ENCODE measurements around the gene CNOT3.

Gene CNOT3

GRCh38 chr19:54133312-54133956 lies 4.1 kb upstream of the CNOT3 start:
- FAIRE-seq (no peak), DNase-seq (ENCODE audit: insufficient read length, low spot score) (peak; percentile 56)
- TF ChIP-seq POLR2A (IDR thresholded peaks at IDR 0.05; ENCODE audit: low read depth, low read length) = no peak

DNA sequence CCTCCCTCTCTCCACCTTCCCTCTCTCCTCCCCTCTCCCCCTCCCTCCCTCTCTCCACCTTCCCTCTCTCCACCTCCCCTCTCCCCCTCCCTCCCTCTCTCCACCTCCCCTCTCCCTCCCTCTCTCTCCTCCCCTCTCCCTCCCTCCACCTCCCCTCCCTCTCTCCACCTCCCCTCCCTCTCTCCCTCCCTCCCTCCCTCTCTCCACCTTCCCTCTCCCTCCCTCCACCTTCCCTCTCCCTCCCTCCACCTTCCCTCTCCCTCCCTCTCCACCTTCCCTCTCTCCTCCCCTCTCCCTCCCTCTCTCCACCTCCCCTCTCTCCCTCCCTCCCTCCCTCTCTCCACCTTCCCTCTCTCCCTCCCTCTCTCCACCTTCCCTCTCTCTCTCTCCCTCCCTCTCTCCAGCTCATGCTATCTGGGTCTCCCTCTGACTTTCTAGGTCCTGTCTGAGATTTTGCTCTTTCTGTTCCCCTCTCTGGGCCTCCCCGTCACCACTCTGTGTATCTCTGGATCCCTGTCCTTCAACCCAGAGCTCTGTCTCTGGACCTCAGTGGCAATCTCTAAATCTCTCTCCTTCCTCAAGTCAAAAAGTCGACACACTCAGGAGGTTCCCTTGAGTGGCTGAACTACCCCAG lies 3.5 kb upstream of the CNOT3 start:
- no peak for FAIRE-seq
- TF ChIP-seq POLR2A (IDR thresholded peaks at IDR 0.05; ENCODE audit: low read depth, low read length) = no peak
- no peak for DNase-seq (ENCODE audit: insufficient read length, low spot score)

GRCh38 chr19:54136086-54136863 lies 1.3 kb upstream of the CNOT3 start:
- no peak for FAIRE-seq
- peak; percentile 63 for DNase-seq (ENCODE audit: insufficient read length, low spot score)
- TF ChIP-seq POLR2A (IDR thresholded peaks at IDR 0.05; ENCODE audit: low read depth, low read length) = 0 out of 2 replicates have a peak, but pooled peaks have one; percentile 8

- peak; percentile 100 for DNase-seq (ENCODE audit: insufficient read length, low spot score)
- FAIRE-seq = peak; percentile 67
- TF ChIP-seq POLR2A (IDR thresholded peaks at IDR 0.05; ENCODE audit: low read depth, low read length) = peak; percentile 90
These were observed 481 bp upstream of the CNOT3 start for GRCh38 chr19:54136864-54137698.

DNA sequence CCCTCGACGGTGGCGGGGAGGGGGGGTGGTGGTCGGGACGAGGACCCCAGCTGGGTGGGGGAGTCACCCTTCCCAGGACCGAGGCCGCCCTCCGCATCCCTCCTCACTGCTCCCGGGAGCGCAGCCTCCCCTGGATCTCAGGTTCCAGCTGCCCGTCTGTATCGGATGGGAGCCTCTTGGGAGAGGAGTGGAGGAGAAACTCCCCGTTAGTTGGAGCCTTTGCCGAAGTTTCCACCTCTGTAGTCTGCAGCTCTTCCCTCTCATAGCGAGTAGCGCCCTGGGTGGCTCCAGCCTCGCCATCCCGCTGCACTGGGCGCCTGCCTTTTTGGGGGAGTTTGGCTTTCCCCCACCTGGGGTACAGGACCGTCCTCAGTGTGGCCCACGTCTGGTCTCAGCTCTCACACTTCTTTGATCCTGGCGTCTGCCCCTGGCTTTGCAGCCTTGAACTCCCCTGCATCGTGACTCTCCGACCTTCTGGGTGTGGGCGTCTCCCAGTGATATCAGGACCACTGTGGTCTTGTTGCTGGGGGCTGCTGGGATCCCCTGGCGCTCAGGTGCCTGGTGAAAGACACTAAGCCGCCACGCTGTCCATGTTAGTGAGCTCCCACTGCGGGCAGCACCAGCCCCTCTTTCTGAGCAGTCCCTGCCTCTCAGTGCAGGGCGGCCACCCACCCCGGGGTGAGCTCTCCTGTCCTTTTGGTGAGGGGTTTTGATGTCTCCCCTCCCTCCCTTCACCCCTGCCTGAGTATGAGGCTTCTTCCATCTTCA lies 1.1 kb downstream of the CNOT3 start:
- TF ChIP-seq POLR2A (IDR thresholded peaks at IDR 0.05; ENCODE audit: low read depth, low read length) = no peak

GRCh38 chr19:54141356-54141755 lies 3.8 kb downstream of the CNOT3 start:
- no peak for TF ChIP-seq POLR2A (IDR thresholded peaks at IDR 0.05; ENCODE audit: low read depth, low read length)
- no peak for FAIRE-seq
- DNase-seq (ENCODE audit: insufficient read length, low spot score) = no peak

More for the DNA sequence above, 1.1 kb downstream of the CNOT3 start:
- DNase-seq (ENCODE audit: insufficient read length, low spot score) = no peak
- no peak for FAIRE-seq

DNA sequence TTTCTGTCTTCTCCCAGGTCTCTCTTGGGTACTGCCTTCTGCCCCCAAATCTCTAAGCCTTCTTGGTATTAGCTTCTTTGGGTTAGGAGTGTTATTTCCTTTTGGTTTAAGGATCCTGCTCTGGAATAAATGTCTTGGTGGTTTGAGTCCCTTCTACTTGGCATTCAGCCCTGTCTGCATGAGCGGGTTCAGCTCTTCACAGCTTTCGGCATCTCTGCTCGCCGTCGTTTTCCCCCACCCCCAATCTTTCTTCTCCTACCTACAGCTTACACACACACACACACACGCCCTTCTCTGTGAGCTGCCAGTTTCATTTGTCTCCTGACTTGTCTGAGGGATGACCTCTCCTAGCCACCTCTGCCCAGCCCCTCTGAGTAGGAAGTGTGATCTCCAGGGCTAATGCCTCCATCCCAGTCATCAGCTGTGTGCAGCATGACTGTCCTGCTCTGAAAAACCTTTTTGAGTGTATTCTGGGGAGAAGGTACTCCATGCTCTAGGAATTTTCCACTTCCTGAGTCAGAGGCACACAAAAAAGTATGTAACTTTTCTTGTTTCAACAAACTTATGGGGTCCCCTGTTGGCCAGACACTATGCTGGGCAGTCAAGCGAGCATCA lies 4.7 kb downstream of the CNOT3 start:
- DNase-seq (ENCODE audit: insufficient read length, low spot score) = no peak
- no peak for TF ChIP-seq POLR2A (IDR thresholded peaks at IDR 0.05; ENCODE audit: low read depth, low read length)
- FAIRE-seq = no peak

DNA sequence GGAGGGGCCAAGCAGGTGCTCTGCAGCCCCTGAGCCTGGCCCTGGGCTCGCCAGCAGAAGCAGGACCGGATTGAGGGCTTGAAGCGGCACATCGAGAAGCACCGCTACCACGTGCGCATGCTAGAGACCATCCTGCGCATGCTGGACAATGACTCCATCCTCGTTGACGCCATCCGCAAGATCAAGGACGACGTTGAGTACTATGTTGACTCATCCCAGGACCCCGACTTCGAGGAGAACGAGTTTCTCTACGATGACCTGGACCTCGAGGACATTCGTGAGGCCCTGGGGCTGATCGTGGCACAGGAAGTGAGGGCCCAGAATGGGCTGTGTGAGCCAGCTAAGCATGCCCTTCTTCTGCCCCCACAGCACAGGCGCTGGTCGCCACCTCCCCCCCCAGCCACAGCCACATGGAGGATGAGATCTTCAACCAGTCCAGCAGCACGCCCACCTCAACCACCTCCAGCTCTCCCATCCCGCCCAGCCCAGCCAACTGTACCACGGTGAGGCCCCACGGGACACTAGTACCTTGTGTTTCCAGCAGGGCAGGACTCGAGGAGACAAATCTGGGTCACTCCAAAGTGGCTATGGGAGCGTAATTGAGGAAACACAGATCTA lies 8.1 kb downstream of the CNOT3 start:
- DNase-seq (ENCODE audit: insufficient read length, low spot score) (no peak), FAIRE-seq (no peak)
- TF ChIP-seq POLR2A (IDR thresholded peaks at IDR 0.05; ENCODE audit: low read depth, low read length) = no peak

DNA sequence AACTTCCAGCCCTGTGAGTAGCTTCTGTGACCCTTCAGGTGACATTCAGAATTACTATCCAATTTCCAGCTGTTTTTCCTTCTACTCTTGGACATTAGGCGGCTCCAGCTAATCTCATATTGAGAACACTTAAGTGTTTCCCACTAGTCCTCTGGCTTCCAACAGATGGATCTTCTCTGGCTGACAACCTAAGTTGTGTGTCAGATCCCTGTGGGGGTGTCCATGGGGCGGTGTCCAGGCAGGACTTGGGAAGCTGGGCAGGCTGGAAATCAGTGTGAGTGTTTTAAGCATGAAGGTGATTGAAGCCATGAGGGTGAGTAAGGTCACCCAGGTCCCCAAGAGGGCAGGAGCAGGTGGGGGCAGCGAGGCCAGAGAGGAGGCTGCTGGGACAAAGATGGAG lies 10.1 kb downstream of the CNOT3 start:
- FAIRE-seq (no peak), DNase-seq (ENCODE audit: insufficient read length, low spot score) (no peak)
- TF ChIP-seq POLR2A (IDR thresholded peaks at IDR 0.05; ENCODE audit: low read depth, low read length) = no peak

DNA sequence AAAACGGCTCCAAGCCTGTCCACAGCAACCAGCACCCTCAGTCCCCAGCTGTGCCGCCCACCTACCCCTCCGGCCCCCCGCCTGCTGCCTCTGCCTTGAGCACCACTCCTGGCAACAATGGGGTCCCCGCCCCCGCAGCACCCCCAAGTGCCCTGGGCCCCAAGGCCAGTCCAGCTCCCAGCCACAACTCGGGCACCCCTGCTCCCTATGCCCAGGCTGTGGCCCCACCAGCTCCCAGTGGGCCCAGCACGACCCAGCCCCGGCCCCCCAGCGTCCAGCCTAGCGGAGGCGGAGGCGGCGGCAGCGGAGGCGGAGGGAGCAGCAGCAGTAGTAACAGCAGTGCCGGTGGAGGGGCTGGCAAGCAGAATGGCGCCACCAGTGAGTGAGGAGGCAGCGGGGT lies 10.6 kb downstream of the CNOT3 start:
- no peak for FAIRE-seq

DNA sequence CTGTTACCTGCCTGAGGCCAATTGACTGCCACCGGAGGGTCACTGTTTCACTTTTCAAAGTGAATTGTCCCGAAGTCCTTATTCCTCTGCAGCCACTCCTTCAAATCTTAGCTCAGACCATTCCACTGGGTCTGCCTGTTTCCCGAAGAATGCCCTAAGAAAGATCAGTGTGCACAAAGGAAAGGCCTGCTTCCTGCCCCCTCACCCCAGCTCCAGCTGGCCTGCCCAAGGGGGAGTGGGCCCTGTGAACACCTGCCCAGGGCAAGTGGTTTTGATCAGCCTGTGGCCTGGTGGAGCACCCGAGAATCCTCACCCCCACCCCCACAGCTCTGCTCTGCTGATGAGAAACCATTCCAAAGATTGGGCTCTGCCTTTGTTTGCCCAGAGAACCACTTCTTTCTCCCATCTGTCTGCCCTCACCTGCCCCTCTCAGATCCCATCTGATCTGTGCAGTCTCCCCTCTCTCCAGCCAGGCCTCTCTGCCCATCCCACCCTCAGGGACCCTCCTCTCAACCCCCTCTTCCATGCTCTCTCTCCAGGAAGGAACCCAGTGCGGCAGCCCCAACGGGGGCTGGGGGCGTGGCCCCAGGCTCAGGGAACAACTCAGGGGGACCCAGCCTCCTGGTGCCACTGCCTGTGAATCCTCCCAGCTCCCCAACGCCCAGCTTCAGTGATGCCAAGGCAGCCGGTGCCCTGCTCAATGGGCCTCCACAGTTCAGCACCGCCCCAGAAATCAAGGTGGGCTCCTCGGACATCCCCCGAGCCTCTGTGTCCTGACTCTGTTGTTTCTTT lies 11.7 kb downstream of the CNOT3 start:
- DNase-seq (ENCODE audit: insufficient read length, low spot score) = no peak
- TF ChIP-seq POLR2A (IDR thresholded peaks at IDR 0.05; ENCODE audit: low read depth, low read length) = no peak
- no peak for FAIRE-seq

More for the DNA sequence above, 10.6 kb downstream of the CNOT3 start:
- no peak for DNase-seq (ENCODE audit: insufficient read length, low spot score)
- TF ChIP-seq POLR2A (IDR thresholded peaks at IDR 0.05; ENCODE audit: low read depth, low read length) = no peak

Data from H54 (cell line).